Suprapubic skin (tissue), 4 donors: Measurements from ENCODE around the gene GPN3.

Experiments used
- POLR2A ChIP-seq, 2 donors: fragments of 450-650 bp; IDR thresholded peaks; one replicate each; pipeline ENCODE4 v1.6.1; 2017; ENCODE audit warnings: antibody characterized with exemption in 2 of 2, mild to moderate bottlenecking in 2 of 2, moderate library complexity in 2 of 2
- POLR2AphosphoS5 ChIP-seq, 3 donors: sonication (generic); formaldehyde crosslinking; IDR thresholded peaks; one replicate each; pipeline ENCODE4 v1.6.1; 2017; ENCODE audit warnings: antibody characterized with exemption in 3 of 3
- TF ChIP-seq, protein P1 (sequence below), 2 donors: fragments of 200-600 bp in 1 of 2; fragments of 450-650 bp in 1 of 2; sonication (generic) in 1 of 2; IDR thresholded peaks; one replicate each; pipeline ENCODE4 v1.5.1; 2016 to 2019; ENCODE audit warnings: antibody characterized with exemption in 2 of 2, mild to moderate bottlenecking in 1 of 2, moderate library complexity in 1 of 2

DNA sequence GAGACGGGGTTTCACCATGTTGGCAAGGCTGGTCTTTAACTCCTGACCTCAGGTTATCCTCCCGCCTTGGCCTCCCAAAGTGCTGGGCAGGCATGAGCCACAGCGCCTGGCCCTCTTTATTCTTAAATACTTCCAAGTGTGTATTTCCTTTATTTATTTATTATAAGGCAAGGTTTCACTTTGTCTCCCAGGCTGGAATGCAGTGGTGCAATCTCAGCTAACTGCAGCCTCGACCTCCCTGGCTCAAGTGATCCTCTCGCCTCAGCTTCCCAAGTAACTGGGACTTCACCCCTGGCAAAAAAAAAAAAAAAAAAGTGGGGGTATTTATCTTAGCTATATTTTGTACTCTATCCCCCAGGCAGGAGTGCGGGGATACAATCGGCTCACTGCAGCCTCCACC lies 7.4 kb upstream of the GPN3 start:
- no peak for TF ChIP-seq POLR2A (IDR thresholded peaks at IDR 0.05)
- TF ChIP-seq, protein P1, sequence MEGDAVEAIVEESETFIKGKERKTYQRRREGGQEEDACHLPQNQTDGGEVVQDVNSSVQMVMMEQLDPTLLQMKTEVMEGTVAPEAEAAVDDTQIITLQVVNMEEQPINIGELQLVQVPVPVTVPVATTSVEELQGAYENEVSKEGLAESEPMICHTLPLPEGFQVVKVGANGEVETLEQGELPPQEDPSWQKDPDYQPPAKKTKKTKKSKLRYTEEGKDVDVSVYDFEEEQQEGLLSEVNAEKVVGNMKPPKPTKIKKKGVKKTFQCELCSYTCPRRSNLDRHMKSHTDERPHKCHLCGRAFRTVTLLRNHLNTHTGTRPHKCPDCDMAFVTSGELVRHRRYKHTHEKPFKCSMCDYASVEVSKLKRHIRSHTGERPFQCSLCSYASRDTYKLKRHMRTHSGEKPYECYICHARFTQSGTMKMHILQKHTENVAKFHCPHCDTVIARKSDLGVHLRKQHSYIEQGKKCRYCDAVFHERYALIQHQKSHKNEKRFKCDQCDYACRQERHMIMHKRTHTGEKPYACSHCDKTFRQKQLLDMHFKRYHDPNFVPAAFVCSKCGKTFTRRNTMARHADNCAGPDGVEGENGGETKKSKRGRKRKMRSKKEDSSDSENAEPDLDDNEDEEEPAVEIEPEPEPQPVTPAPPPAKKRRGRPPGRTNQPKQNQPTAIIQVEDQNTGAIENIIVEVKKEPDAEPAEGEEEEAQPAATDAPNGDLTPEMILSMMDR (IDR thresholded peaks at IDR 0.05), result no peak
- no peak for TF ChIP-seq POLR2AphosphoS5 (IDR thresholded peaks at IDR 0.05)
